ENCODE measurements around the gene MVB12B. TPM values are rescaled to one million over a fixed set of nuclear protein-coding genes. Genes with fewer than 3 reads are reported as not detected.

MVB12B gene
- total and polyA plus RNA-seq, 8 donors = 2.3 to 21.9 (median 6.4) TPM

- peaks cover 0 to 13% (median 0%) of the 10 kb centered on the region in 3 donors for H3K27me3 ChIP-seq
- peaks cover 4 to 20% (median 12%) of the 10 kb centered on the region in 4 donors for H3K4me1 ChIP-seq
- no peak overlapping the region for H3K4me3 ChIP-seq
- TF ChIP-seq EP300 (IDR thresholded peaks at IDR 0.05) (no peak), POLR2A (IDR thresholded peaks at IDR 0.05) (no peak), CTCF (IDR thresholded peaks at IDR 0.05) (no peak), POLR2AphosphoS5 (IDR thresholded peaks at IDR 0.05) (no peak)
- intact Hi-C loops (cut with DNase I; ENCODE audit: low total_unique reads) = no loop called here
- peaks cover 12 to 36% (median 26%) of the 10 kb centered on the region in 4 donors for H3K36me3 ChIP-seq
- no peak for DNase-seq
- WGBS, 5 donors = 55 to 77% (median 69%) methylated on average over 11 of the region's 11 CpGs
- H3K9me3 ChIP-seq = no peaks in the 10 kb centered on the region
- no peak overlapping the region for H3K27ac ChIP-seq
Observed at GRCh38 chr9:126505697-126506346, 179.2 kb downstream of the MVB12B start.

GRCh38 chr9:126506361-126507317 lies 180.0 kb downstream of the MVB12B start:
- 74 to 83% (median 80%) methylated on average over 26 to 27 of the region's 27 CpGs for WGBS, 5 donors
- DNase-seq = no peak
- Histone ChIP-seq H3K4me1 (peaks cover 0 to 18% (median 6%) of the 10 kb centered on the region in 4 donors), H3K27me3 (peaks cover 0 to 19% (median 0%) of the 10 kb centered on the region in 3 donors), H3K27ac (no peak overlapping the region), H3K36me3 (peaks cover 12 to 36% (median 26%) of the 10 kb centered on the region in 4 donors), H3K9me3 (no peaks in the 10 kb centered on the region), H3K4me3 (no peak overlapping the region)
- no peak for TF ChIP-seq POLR2AphosphoS5 (IDR thresholded peaks at IDR 0.05)
- no peak for TF ChIP-seq EP300 (IDR thresholded peaks at IDR 0.05)
- no peak for TF ChIP-seq POLR2A (IDR thresholded peaks at IDR 0.05)
- TF ChIP-seq CTCF (IDR thresholded peaks at IDR 0.05) = no peak
- intact Hi-C loops (cut with DNase I; ENCODE audit: low total_unique reads) = no loop called here

- intact Hi-C loops (cut with DNase I; ENCODE audit: low total_unique reads) = no loop called here
- 66 to 78% (median 74%) methylated on average over 21 to 26 of the region's 26 CpGs for WGBS, 5 donors
- H3K9me3 ChIP-seq = no peaks in the 10 kb centered on the region
- peaks cover 12 to 36% (median 26%) of the 10 kb centered on the region in 4 donors for H3K36me3 ChIP-seq
- no peak overlapping the region for H3K27ac ChIP-seq
- H3K4me3 ChIP-seq = no peak overlapping the region
- H3K4me1 ChIP-seq = peaks cover 0 to 23% (median 5%) of the 10 kb centered on the region in 4 donors
- H3K27me3 ChIP-seq = peaks cover 0 to 25% (median 0%) of the 10 kb centered on the region in 3 donors
- no peak for DNase-seq
- TF ChIP-seq EP300 (IDR thresholded peaks at IDR 0.05) = no peak
- no peak for TF ChIP-seq POLR2A (IDR thresholded peaks at IDR 0.05)
- TF ChIP-seq CTCF (IDR thresholded peaks at IDR 0.05) = no peak
- TF ChIP-seq POLR2AphosphoS5 (IDR thresholded peaks at IDR 0.05) = no peak
Observed at GRCh38 chr9:126507318-126508109, 180.9 kb downstream of the MVB12B start.

- H3K36me3 ChIP-seq = peaks cover 12 to 31% (median 22%) of the 10 kb centered on the region in 4 donors
- peaks cover 0 to 23% (median 5%) of the 10 kb centered on the region in 4 donors for H3K4me1 ChIP-seq
- WGBS, 5 donors = 79 to 85% (median 81%) methylated on average over 12 of the region's 12 CpGs
- TF ChIP-seq POLR2A (IDR thresholded peaks at IDR 0.05) = no peak
- TF ChIP-seq POLR2AphosphoS5 (IDR thresholded peaks at IDR 0.05) = no peak
- no peak for TF ChIP-seq CTCF (IDR thresholded peaks at IDR 0.05)
- no peak for TF ChIP-seq EP300 (IDR thresholded peaks at IDR 0.05)
- intact Hi-C loops (cut with DNase I; ENCODE audit: low total_unique reads) = no loop called here
- no peak overlapping the region for H3K27ac ChIP-seq
- no peak for DNase-seq
- no peaks in the 10 kb centered on the region for H3K9me3 ChIP-seq
- H3K4me3 ChIP-seq = no peak overlapping the region
- peaks cover 0 to 31% (median 5%) of the 10 kb centered on the region in 3 donors for H3K27me3 ChIP-seq
Observed at GRCh38 chr9:126508171-126508591, 181.6 kb downstream of the MVB12B start.
